GM12864 (cell line): ENCODE measurements around the gene TESK2.

Experiments used
- DNase-seq: peaks from one replicate; pipeline ENCODE4 v3.0.0-alpha.2; 2011; ENCODE audit warnings: low read depth
- H3K4me3 ChIP-seq: 2 replicates; pipeline ENCODE4 v1.5.1; 2011; ENCODE audit warnings: mild to moderate bottlenecking, low read depth, low read length, control low read depth
- CTCF ChIP-seq: IDR thresholded peaks from 2 replicates; pipeline ENCODE4 v1.5.1; 2011; ENCODE audit warnings: low read depth, mild to moderate bottlenecking, moderate library complexity, low read length, control low read depth, inconsistent platforms; ENCODE audit errors: missing control alignments

TESK2 gene

GRCh38 chr1:45346473-45346872 lies 144.5 kb downstream of the TESK2 start:
- no peak for TF ChIP-seq CTCF
- H3K4me3 ChIP-seq, result no peak overlapping the region
- DNase-seq, result no peak

- no peak for DNase-seq
- TF ChIP-seq CTCF, result no peak
- no peak overlapping the region for H3K4me3 ChIP-seq
These were observed 145.9 kb downstream of the TESK2 start for GRCh38 chr1:45345014-45345413.

GRCh38 chr1:45344499-45344898 lies 146.5 kb downstream of the TESK2 start:
- no peak overlapping the region for H3K4me3 ChIP-seq
- DNase-seq, result no peak
- TF ChIP-seq CTCF, result no peak

GRCh38 chr1:45340816-45341466 lies 150.0 kb downstream of the TESK2 start:
- H3K4me3 ChIP-seq, result peak overlapping the region; percentile 67
- DNase-seq, result no peak
- no peak for TF ChIP-seq CTCF

- TF ChIP-seq CTCF, result no peak
- peak; percentile 80 for DNase-seq
- peak within 1 kb of the TSS; percentile 67 for H3K4me3 ChIP-seq
These were observed 151.0 kb downstream of the TESK2 start, which contains the start of the genes MUTYH and TOE1 for GRCh38 chr1:45339789-45340558. TSS of gene MUTYH (minus strand) at chr1:45340440. CDS start at chr1:45334505, 5,935 bp downstream. TSS of gene TOE1 (plus strand) at chr1:45340170. CDS start at chr1:45340253, 83 bp downstream.

GRCh38 chr1:45337630-45338325 lies 153.2 kb downstream of the TESK2 start:
- DNase-seq, result no peak
- no peak overlapping the region for H3K4me3 ChIP-seq
- TF ChIP-seq CTCF, result no peak
